H1 (cell line): ENCODE results near the gene PRRT1. TPM values are rescaled to one million over a fixed set of nuclear protein-coding genes. Genes with fewer than 3 reads are reported as not detected.

Experiments
- GTF2F1 ChIP-seq: IDR thresholded peaks from 2 replicates; pipeline ENCODE4 v1.6.1; 2012; ENCODE audit warnings: low read depth, low read length, improper control_type of control experiment, borderline replicate concordance
- NANOG ChIP-seq: IDR thresholded peaks from 2 replicates; pipeline ENCODE4 v1.6.1; 2011; ENCODE audit warnings: low read length, low read depth, mild to moderate bottlenecking, inconsistent platforms; ENCODE audit not compliant: insufficient read depth, poor library complexity, severe bottlenecking
- polyA plus RNA-seq, 7 experiments: library from polyadenylated mRNA; depleted of rRNA in 3 of 7; stranded (reverse) in 5 of 7; unstranded in 2 of 7; fragments of >200 nt in 5 of 7; fragments of 200-250 nt in 2 of 7; gene quantifications; 1 replicate in 5 of 7; 2 replicates in 1 of 7; 4 replicates in 1 of 7; pipeline versions ENCODE4 v1.2.1 to v1.2.3, GENCODE V29; 2011 to 2013; ENCODE audit warnings: missing spikeins in 2 of 7, mixed read lengths in 2 of 7
- total RNA-seq: library from RNA; stranded (reverse); fragmentation: NEBNext Ultra II Directional; extraction: Animal tissue kit (Norgen Biotek cat#: 25700); gene quantifications from 2 replicates; pipeline ENCODE4 v1.2.1, GENCODE V29; 2021

The PRRT1 gene
- total and polyA plus RNA-seq, 2 of the 8 experiments (the other 6 are each of a cell fraction or from before 2014, with no cell fraction given), result 0.71 to 2.8 TPM

DNA sequence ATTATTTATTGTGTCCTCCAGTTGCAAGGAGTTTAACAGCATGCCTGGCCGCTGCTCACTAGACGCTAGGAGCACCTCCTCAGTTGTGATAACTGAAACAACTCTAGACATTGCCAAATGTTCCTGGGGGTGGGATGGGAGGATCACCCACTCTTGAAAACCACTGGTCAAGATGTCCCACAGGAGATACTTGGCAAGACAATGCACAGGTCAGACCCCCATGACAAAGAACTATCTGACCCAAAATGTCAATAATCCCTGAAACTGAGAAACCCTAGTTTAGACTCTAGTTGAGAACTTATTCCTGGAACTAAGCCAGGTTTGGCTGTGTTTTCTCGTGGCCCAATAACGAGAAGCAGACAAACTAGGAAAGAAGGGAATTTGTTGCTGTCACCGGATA, 12.1 kb downstream of the PRRT1 start (continued):
- TF ChIP-seq GTF2F1 (no peak), NANOG (no peak)
